Measurements from ENCODE around the gene GSTCD. TPM values are rescaled to one million over a fixed set of nuclear protein-coding genes. Genes with fewer than 3 reads are reported as not detected.

GSTCD gene
- total and polyA plus RNA-seq, 2 experiments from 2014 or later, result 11.3 to 39.1 TPM

DNA sequence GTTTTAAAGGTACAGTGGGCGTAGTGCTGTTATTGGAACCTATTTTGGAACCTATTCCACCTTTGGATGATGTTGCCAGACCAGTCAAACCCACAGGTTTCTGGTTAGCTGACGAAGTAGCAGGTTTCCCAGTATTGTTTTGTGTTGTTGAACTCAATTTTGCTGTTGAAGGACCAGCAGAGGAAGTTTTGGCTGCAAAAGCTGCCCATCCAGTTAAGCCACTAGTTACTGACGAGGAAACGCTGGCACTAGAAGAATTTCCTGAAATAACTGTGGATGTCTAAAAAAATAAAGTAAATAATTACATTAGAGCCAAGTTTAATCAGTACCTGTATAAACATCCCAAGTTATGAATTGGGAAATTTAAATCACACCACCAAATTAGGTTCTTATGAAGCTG lies 25.5 kb upstream of the GSTCD start:
- TF ChIP-seq EZH2 (IDR thresholded peaks at IDR 0.05; ENCODE audit: low read depth, unreplicated experiment), result no peak
- no peak for TF ChIP-seq EZH2phosphoT487 (IDR thresholded peaks at IDR 0.05; ENCODE audit: unreplicated experiment)
- TF ChIP-seq REST (IDR thresholded peaks at IDR 0.05; ENCODE audit: unreplicated experiment), result no peak
- TF ChIP-seq ZNF331 (CRISPR knock-in tag; IDR thresholded peaks at IDR 0.05; ENCODE audit: low read depth), result no peak
- no peak for TF ChIP-seq CTCF (conservative IDR thresholded peaks at IDR 0.05; ENCODE audit: low read depth in 2 of 2)
- no peak for TF ChIP-seq JUNB (IDR thresholded peaks at IDR 0.05; ENCODE audit: unreplicated experiment)
- TF ChIP-seq CREB1 (CRISPR knock-in tag; IDR thresholded peaks at IDR 0.05; ENCODE audit: low read depth), result no peak
- TF ChIP-seq NANOG (IDR thresholded peaks at IDR 0.05; ENCODE audit: borderline replicate concordance), result no peak
- no peak for TF ChIP-seq ZNF114 (CRISPR knock-in tag; IDR thresholded peaks at IDR 0.05)
- TF ChIP-seq, protein P1, sequence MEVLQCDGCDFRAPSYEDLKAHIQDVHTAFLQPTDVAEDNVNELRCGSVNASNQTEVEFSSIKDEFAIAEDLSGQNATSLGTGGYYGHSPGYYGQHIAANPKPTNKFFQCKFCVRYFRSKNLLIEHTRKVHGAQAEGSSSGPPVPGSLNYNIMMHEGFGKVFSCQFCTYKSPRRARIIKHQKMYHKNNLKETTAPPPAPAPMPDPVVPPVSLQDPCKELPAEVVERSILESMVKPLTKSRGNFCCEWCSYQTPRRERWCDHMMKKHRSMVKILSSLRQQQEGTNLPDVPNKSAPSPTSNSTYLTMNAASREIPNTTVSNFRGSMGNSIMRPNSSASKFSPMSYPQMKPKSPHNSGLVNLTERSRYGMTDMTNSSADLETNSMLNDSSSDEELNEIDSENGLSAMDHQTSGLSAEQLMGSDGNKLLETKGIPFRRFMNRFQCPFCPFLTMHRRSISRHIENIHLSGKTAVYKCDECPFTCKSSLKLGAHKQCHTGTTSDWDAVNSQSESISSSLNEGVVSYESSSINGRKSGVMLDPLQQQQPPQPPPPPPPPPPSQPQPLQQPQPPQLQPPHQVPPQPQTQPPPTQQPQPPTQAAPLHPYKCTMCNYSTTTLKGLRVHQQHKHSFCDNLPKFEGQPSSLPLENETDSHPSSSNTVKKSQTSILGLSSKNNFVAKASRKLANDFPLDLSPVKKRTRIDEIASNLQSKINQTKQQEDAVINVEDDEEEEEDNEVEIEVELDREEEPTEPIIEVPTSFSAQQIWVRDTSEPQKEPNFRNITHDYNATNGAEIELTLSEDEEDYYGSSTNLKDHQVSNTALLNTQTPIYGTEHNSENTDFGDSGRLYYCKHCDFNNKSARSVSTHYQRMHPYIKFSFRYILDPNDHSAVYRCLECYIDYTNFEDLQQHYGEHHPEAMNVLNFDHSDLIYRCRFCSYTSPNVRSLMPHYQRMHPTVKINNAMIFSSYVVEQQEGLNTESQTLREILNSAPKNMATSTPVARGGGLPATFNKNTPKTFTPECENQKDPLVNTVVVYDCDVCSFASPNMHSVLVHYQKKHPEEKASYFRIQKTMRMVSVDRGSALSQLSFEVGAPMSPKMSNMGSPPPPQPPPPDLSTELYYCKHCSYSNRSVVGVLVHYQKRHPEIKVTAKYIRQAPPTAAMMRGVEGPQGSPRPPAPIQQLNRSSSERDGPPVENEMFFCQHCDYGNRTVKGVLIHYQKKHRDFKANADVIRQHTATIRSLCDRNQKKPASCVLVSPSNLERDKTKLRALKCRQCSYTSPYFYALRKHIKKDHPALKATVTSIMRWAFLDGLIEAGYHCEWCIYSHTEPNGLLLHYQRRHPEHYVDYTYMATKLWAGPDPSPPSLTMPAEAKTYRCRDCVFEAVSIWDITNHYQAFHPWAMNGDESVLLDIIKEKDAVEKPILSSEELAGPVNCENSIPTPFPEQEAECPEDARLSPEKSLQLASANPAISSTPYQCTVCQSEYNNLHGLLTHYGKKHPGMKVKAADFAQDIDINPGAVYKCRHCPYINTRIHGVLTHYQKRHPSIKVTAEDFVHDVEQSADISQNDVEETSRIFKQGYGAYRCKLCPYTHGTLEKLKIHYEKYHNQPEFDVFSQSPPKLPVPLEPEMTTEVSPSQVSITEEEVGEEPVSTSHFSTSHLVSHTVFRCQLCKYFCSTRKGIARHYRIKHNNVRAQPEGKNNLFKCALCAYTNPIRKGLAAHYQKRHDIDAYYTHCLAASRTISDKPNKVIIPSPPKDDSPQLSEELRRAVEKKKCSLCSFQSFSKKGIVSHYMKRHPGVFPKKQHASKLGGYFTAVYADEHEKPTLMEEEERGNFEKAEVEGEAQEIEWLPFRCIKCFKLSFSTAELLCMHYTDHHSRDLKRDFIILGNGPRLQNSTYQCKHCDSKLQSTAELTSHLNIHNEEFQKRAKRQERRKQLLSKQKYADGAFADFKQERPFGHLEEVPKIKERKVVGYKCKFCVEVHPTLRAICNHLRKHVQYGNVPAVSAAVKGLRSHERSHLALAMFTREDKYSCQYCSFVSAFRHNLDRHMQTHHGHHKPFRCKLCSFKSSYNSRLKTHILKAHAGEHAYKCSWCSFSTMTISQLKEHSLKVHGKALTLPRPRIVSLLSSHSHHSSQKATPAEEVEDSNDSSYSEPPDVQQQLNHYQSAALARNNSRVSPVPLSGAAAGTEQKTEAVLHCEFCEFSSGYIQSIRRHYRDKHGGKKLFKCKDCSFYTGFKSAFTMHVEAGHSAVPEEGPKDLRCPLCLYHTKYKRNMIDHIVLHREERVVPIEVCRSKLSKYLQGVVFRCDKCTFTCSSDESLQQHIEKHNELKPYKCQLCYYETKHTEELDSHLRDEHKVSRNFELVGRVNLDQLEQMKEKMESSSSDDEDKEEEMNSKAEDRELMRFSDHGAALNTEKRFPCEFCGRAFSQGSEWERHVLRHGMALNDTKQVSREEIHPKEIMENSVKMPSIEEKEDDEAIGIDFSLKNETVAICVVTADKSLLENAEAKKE (CRISPR knock-in tag; IDR thresholded peaks at IDR 0.05), result no peak
- TF ChIP-seq, protein P2, sequence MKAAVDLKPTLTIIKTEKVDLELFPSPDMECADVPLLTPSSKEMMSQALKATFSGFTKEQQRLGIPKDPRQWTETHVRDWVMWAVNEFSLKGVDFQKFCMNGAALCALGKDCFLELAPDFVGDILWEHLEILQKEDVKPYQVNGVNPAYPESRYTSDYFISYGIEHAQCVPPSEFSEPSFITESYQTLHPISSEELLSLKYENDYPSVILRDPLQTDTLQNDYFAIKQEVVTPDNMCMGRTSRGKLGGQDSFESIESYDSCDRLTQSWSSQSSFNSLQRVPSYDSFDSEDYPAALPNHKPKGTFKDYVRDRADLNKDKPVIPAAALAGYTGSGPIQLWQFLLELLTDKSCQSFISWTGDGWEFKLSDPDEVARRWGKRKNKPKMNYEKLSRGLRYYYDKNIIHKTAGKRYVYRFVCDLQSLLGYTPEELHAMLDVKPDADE (IDR thresholded peaks at IDR 0.05), result no peak
- TF ChIP-seq STAT1 (IDR thresholded peaks at IDR 0.05; ENCODE audit: unreplicated experiment), result no peak
- no peak for TF ChIP-seq POLR2AphosphoS5 (IDR thresholded peaks at IDR 0.05; ENCODE audit: low read depth)
- Histone ChIP-seq H3K4me3 (no peak overlapping the region), H3K4me2 (no peak overlapping the region), H3K36me3 (ENCODE audit: insufficient read depth) (no peaks in the 10 kb centered on the region), H3K9me2 (ENCODE audit: insufficient read depth) (no peaks in the 10 kb centered on the region), H3K27me3 (ENCODE audit: insufficient read depth) (no peaks in the 10 kb centered on the region), H3K27ac (ENCODE audit: low read depth) (no peak overlapping the region), H4K20me1 (replicated peaks; ENCODE audit: insufficient read depth) (no peaks in the 10 kb centered on the region), H3K4me1 (ENCODE audit: insufficient read depth) (no peaks in the 10 kb centered on the region), H3F3A (replicated peaks; ENCODE audit: low read depth) (no peaks in the 10 kb centered on the region), H3K79me2 (replicated peaks; ENCODE audit: insufficient read depth) (no peaks in the 10 kb centered on the region), H2AFZ (no peak overlapping the region)
- H3K9me3 Mint-ChIP-seq, result no peaks in the 10 kb centered on the region
- H3K27me3 Mint-ChIP-seq (ENCODE audit: insufficient read depth, low read depth, poor library complexity), result no peaks in the 10 kb centered on the region
- ATAC-seq (no peak), DNase-seq (ENCODE audit: low spot score) (no peak)
- H3K36me3 Mint-ChIP-seq (ENCODE audit: low read depth), result peaks cover 4% of the 10 kb centered on the region; the same call in 1 of the 3 replicates
- H3K27ac Mint-ChIP-seq, result peak overlapping the region; percentile 44
- no peak overlapping the region for H3K4me3 Mint-ChIP-seq
- H3K4me1 Mint-ChIP-seq, result no peaks in the 10 kb centered on the region

Measured in GM23338 (cell line).